MCF 10A (cell line): ENCODE data around the gene GNG11. TPM values are rescaled to one million over a fixed set of nuclear protein-coding genes. Genes with fewer than 3 reads are reported as not detected.

ENCODE experiments used
- BruUV-seq: library from RNA; stranded (reverse); fragments of 400-500 nt; replicated peaks from 2 replicates; lab custom pipeline; 2021; lab: Mats Ljungman, UMichigan
- CTCF ChIA-PET: fragments of 300-600 bp; sonication (Branson Sonifier 250); formaldehyde crosslinking; extraction: SDS; loops from one replicate; lab custom pipeline; 2021; ENCODE audit warnings: antibody characterized with exemption, inconsistent platforms; lab: Yijun Ruan, JAX
- POLR2A ChIA-PET: fragments of 300-600, 350-650 bp; sonication (Branson Sonifier 250); formaldehyde crosslinking; extraction: SDS; loops from one replicate; lab custom pipeline; 2020; ENCODE audit warnings: antibody characterized with exemption, inconsistent platforms; lab: Yijun Ruan, JAX
- DNase-seq: peaks from one replicate; pipeline ENCODE4 v3.0.0-alpha.2; 2018; ENCODE audit not compliant: unreplicated experiment
- H3K27ac Mint-ChIP-seq: one replicate; pipeline ENCODE4 v1.8.0; 2022; ENCODE audit warnings: mild to moderate bottlenecking, low read depth, mixed read lengths; ENCODE audit not compliant: unreplicated experiment
- H3K27me3 Mint-ChIP-seq: one replicate; pipeline ENCODE4 v1.8.0; 2022; ENCODE audit warnings: mixed read lengths; ENCODE audit not compliant: insufficient read depth, unreplicated experiment
- H3K36me3 Mint-ChIP-seq: one replicate; pipeline ENCODE4 v1.8.0; 2022; ENCODE audit warnings: mild to moderate bottlenecking, moderate library complexity, mixed read lengths; ENCODE audit not compliant: insufficient read depth, unreplicated experiment
- H3K4me1 Mint-ChIP-seq: one replicate; pipeline ENCODE4 v1.8.0; 2022; ENCODE audit warnings: mixed read lengths; ENCODE audit not compliant: insufficient read depth, unreplicated experiment
- H3K4me3 Mint-ChIP-seq: one replicate; pipeline ENCODE4 v1.8.0; 2022; ENCODE audit warnings: mild to moderate bottlenecking, moderate library complexity, mixed read lengths; ENCODE audit not compliant: unreplicated experiment
- H3K9me3 Mint-ChIP-seq: one replicate; pipeline ENCODE4 v1.8.0; 2022; ENCODE audit warnings: mixed read lengths; ENCODE audit not compliant: unreplicated experiment
- CTCF ChIP-seq: fragments of 200-600 bp; IDR thresholded peaks from one replicate; pipeline ENCODE4 v1.8.0; 2022; ENCODE audit warnings: antibody characterized with exemption, mild to moderate bottlenecking; ENCODE audit not compliant: unreplicated experiment
- intact Hi-C: fragments of 100-400 bp; cut with micrococcal nuclease; formaldehyde crosslinking; loops from 2 replicates; pipeline ENCODE4 v1.14.1; 2022
- total RNA-seq: library from RNA; stranded (reverse); gene quantifications from 2 replicates; pipeline ENCODE4 v1.2.3, GENCODE V29; 2022

GNG11 gene
- total RNA-seq, 1 experiment from 2014 or later, result 3.9 TPM

DNA sequence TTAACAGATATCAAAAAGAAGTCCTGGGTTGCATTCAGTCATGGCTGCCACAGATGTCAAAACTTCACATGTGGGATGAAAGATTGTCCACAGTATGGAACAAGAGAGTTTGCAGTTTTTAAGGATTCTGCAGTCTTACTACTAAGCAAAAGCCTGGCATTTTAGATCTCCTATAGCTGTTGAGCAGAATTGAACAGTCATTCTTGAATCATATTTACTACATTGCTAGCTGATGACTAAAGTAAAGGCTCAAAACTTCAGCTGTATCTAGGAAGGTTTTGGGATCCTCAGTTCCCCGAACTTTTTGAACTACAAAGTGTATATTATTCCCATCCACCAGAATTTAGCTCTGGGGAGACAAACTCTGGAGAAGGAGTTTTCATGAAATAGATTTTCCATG is 51.6 kb downstream of the GNG11 start:
- Mint-ChIP-seq H3K4me3 (no peak overlapping the region), H3K4me1 (no peaks in the 10 kb centered on the region), H3K36me3 (no peaks in the 10 kb centered on the region), H3K27ac (no peak overlapping the region), H3K9me3 (no peaks in the 10 kb centered on the region), H3K27me3 (no peaks in the 10 kb centered on the region)
- no peak for DNase-seq
- TF ChIP-seq CTCF, result no peak
- intact Hi-C loops, result no loop called here
- POLR2A ChIA-PET, result no interaction called here
- BruUV-seq, result no TSS peak
- CTCF ChIA-PET, result interaction anchor here (0.7 kb wide), 1 partner anchor 14 kb away, joined by 3 read pairs; no protein-coding TSS in a partner anchor

- POLR2A ChIA-PET, result no interaction called here
- DNase-seq, result no peak
- no peak overlapping the region for H3K4me3 Mint-ChIP-seq
- CTCF ChIA-PET, result interaction anchor here (0.6 to 0.7 kb wide), 2 partner anchors 310 to 747 kb away, joined by 3 to 5 read pairs; no protein-coding TSS in a partner anchor
- no peak for TF ChIP-seq CTCF
- intact Hi-C loops, result no loop called here
- H3K27ac Mint-ChIP-seq, result no peak overlapping the region
- no peaks in the 10 kb centered on the region for H3K9me3 Mint-ChIP-seq
- no TSS peak for BruUV-seq
- H3K27me3 Mint-ChIP-seq, result no peaks in the 10 kb centered on the region
- H3K36me3 Mint-ChIP-seq, result no peaks in the 10 kb centered on the region
- H3K4me1 Mint-ChIP-seq, result no peaks in the 10 kb centered on the region
Observed at GRCh38 chr7:93977211-93977950, 55.8 kb downstream of the GNG11 start.

Other genes starting within 250 kb of the GNG11 start
- not detected in 2 replicates for gene TFPI2, start 31.0 kb upstream of the GNG11 start, total RNA-seq
- not detected in 2 replicates for gene GNGT1, start 15.2 kb upstream of the GNG11 start, total RNA-seq
- gene BET1, start 82.6 kb downstream of the GNG11 start, total RNA-seq, result 54.4 and 72.7 TPM in 2 replicates